ENCODE measurements around the gene MKRN2OS.
"Not testable (repeated sequence)": the region's sequence is repeated elsewhere in the genome, so short reads cannot be mapped to it uniquely, and the experiment has no call there.

Gene MKRN2OS

DNA sequence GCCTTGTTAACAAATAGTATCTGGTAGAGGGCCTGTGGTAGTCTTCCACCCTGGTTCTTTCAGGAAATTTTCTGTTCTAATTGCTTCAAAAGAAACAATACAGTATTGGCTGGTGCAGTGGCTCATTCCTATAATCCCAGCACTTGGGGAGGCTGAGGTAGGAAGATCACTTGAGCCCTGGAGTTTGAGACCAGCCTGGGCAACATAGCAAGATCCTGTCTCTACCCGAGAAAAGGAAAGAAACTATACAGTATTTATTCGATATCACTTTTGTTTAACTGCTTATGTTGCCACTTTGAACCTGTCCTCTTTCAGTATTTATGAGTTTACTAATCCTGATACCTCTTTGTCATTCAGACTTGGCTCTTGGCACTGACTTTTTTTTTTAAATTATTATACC, 16.1 kb upstream of the MKRN2OS start:
- DNase-seq (ENCODE audit: low read depth) = no peak

GRCh38 chr3:12560505-12561190, 15.3 kb upstream of the MKRN2OS start:
- no peak for DNase-seq (ENCODE audit: low read depth)

DNA sequence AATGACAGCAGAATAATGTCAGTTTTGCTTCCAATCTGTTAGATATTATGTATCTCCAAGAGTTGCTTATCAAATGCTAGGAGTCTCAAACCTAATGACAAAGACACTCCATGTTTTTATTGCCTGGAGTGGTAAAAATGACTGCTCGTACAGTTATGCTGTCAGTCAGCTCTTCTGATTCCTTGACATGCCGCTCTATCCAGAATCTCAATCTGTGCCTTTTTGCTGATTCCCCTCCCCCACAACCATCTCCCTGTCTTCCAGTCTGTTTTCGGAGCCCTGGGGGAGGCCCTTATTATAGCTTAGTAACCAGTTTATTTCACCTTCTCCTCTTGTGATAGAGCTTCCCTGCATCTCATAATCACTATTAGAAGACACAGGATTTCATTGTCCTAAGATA, 14.2 kb upstream of the MKRN2OS start:
- DNase-seq (ENCODE audit: low read depth) = no peak

DNA sequence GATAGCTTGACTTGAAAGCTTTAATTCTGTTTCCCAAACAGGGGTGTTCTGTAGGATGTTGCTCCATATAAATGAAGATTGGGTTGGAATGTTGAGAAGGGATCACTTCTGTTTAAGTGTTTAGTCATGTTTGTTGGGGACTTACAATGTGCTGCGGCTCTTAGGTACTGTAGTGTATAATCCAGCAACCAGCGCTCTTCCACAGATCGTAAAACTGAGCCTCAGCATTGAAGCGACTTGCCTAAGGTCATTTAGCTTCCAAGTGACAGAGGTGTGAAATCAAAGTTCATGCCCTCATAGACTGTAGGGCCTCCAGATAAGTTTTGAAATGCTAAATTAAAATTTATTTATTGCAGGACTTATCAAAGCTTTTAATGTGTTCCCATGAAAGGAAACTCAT, 13.4 kb upstream of the MKRN2OS start:
- DNase-seq (ENCODE audit: low read depth) = no peak

DNA sequence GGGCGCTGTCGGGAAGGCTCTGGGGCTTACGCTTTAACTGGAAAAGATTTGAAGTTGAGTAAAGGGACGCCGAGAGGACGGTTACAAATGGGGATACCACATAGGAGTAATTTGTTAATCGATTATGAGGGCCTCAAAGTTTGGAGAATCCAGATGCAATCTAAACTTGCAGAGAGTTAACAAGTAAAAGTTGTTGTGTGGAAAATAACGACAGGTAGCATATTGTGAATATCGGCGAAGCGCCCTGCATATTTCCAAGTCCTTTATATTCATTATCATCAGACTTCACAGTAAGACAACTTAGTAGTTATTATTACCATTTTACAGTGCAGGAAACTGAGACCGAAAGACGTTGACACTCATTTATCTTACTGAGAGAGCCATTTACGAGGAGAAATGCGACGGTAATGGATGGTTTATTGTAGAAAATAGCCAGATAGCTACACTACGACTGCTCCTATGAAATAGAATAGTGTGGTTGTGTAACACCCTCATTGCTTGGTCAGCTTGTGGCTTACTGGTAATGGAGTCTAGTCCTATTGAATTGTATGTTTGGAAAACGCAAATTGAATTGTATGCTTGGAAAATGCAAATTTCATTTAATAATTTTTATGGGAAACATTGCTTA, 12.3 kb upstream of the MKRN2OS start:
- DNase-seq (ENCODE audit: low read depth) = peak; percentile 51

- DNase-seq (ENCODE audit: low read depth) = peak; percentile 85
Measured at GRCh38 chr3:12556690-12557472, 11.6 kb upstream of the MKRN2OS start, which contains the start of gene MKRN2. TSS of gene MKRN2 (plus strand) at chr3:12557087. CDS start at chr3:12557151, 64 bp downstream.

- no peak for DNase-seq (ENCODE audit: low read depth)
Measured at GRCh38 chr3:12556314-12556689, 11.0 kb upstream of the MKRN2OS start.

GRCh38 chr3:12553921-12554391, 8.7 kb upstream of the MKRN2OS start:
- peak; percentile 37 for DNase-seq (ENCODE audit: low read depth)

GRCh38 chr3:12549971-12550760, 4.9 kb upstream of the MKRN2OS start:
- DNase-seq (ENCODE audit: low read depth) = no peak

- no peak for DNase-seq (ENCODE audit: low read depth)
Measured at GRCh38 chr3:12544652-12545472, 437 bp downstream of the MKRN2OS start.

GRCh38 chr3:12543497-12543896, 1.8 kb downstream of the MKRN2OS start:
- DNase-seq (ENCODE audit: low read depth) = not testable (repeated sequence)

DNA sequence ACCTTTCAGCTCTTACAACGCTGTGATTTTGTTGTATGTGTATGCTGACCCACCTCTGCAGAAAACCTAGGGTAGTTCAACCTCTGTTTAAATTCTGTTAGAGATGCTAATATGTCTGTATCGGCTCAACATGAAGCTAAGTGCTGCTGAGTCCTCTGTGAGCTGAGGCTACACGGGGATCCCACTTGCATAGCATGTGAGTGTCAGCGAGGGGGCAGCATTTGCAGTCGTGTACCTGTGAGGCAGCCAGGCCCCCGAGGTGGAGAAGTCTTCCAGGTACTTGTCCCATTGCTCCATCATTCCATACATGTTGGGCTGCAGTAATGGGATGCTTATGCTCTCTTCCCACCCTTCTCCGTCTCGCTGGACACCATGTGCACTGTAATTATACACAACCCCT, 3.7 kb downstream of the MKRN2OS start:
- no peak for DNase-seq (ENCODE audit: low read depth)

DNA sequence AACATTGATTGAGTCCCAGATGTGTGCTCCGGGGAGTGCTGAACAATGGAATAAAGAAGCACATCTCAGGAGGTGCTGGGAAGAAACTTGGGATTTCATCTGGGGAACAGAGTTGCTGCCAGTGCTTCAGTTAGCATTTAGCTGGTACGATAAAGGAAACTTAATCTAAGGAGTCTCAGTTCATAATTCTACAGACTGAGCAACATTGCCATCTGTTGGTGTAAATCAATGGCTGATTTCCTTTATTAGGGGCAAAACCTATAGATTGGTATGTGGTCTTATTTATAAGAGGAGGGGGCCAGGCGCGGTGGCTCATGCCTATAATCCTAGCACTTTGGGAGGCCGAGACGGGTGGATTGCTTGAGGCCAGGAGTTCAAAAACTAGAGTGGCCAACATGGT, 8.9 kb downstream of the MKRN2OS start:
- DNase-seq (ENCODE audit: low read depth) = no peak

- no peak for DNase-seq (ENCODE audit: low read depth)
Measured at GRCh38 chr3:12532182-12532581, 13.1 kb downstream of the MKRN2OS start.

- no peak for DNase-seq (ENCODE audit: low read depth)
Measured at GRCh38 chr3:12527757-12528143, 17.5 kb downstream of the MKRN2OS start.

- no peak for DNase-seq (ENCODE audit: low read depth)
Measured at GRCh38 chr3:12522721-12523120, 22.6 kb downstream of the MKRN2OS start.

DNA sequence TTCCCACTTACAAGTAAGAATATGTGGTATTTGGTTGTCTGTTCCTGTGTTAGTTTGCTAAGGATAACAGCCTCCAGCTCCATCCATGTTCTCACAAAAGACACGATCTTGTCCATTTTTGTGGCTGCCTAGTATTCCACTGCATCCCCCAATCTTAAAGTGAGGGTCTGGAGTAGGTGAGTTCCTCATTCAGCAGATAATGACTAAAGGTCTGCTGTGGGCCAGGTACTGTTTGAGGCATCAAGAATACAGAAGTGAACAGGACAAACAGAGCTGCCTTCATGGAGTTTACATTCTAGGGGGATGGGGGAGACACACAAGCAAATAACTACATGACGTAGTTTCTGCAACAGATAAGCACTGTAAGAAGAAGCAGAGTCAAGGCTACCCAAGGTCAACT, 24.3 kb downstream of the MKRN2OS start:
- DNase-seq (ENCODE audit: low read depth) = no peak

- no peak for DNase-seq (ENCODE audit: low read depth)
Measured at GRCh38 chr3:12518261-12519028, 26.9 kb downstream of the MKRN2OS start.

DNA sequence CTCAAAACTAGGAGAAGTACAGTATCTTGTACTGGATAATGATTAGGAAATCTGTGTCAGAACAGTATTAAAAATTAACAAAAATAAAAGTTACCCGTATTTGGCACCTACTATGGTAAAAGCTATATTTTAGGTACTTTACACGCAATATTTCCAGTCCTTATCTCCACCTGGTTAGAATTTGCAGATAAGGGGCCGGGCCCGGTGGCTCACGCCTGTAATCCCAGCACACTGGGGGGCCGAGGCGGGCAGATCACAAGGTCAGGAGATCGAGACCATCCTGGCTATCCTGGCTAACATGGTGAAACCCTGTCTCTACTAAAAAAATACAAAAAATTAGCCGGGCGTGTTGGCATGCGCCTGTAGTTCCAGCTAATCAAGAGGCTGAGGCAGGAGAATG, 28.4 kb downstream of the MKRN2OS start:
- no peak for DNase-seq (ENCODE audit: low read depth)

DNA sequence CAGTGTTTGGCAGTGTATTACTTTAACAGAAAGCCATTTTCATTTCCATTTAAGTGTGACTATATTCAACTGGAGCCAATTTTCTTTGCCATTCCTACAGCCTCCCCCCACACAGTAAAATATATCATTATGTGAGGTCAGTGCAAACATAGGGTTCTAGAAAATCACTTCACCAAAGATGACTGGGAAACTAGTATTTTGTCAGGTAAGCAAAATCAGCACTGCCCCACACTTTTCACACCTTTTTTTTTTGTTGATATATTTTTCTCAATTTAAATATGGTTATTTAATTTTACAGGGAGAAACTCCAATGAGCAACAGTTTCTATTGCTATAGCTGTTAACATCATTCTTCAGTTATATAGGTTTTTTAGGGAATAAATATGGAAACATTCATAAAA, 29.7 kb downstream of the MKRN2OS start:
- DNase-seq (ENCODE audit: low read depth) = no peak
